ENCODE results near the gene PAPLN. TPM values are rescaled to one million over a fixed set of nuclear protein-coding genes. Genes with fewer than 3 reads are reported as not detected.

PAPLN gene
- total and polyA plus RNA-seq, 7 donors, result 0.26 to 0.79 (median 0.44) TPM

- intact Hi-C loops (cut with DNase I), result no loop called here
- H3K4me3 ChIP-seq, result no peak overlapping the region
- H3K9me3 ChIP-seq, result no peaks in the 10 kb centered on the region
- H3K27me3 ChIP-seq (ENCODE audit: insufficient read depth in 3 of 3, low read length in 2 of 3), result peaks cover 0 to 64% (median 23%) of the 10 kb centered on the region in 3 donors
- WGBS, 3 donors, result 68 to 78% (median 77%) methylated on average over 11 of the region's 11 CpGs
- ATAC-seq (no peak), DNase-seq (no peak)
- no peaks in the 10 kb centered on the region for H3K36me3 ChIP-seq (ENCODE audit: insufficient read depth in 1 of 2, low read depth in 1 of 2)
- H3K27ac ChIP-seq, result no peak overlapping the region
- TF ChIP-seq CTCF (IDR thresholded peaks at IDR 0.05), result no peak
- peaks cover 15% of the 10 kb centered on the region for H3K4me1 ChIP-seq
Measured at GRCh38 chr14:73236157-73236556, 1.1 kb upstream of the PAPLN start.

- Histone ChIP-seq H3K36me3 (ENCODE audit: insufficient read depth in 1 of 2, low read depth in 1 of 2) (no peaks in the 10 kb centered on the region), H3K27ac (no peak overlapping the region), H3K9me3 (no peaks in the 10 kb centered on the region), H3K27me3 (ENCODE audit: insufficient read depth in 3 of 3, low read length in 2 of 3) (peaks cover 0 to 68% (median 25%) of the 10 kb centered on the region in 3 donors), H3K4me3 (peak overlapping the region; percentile 63), H3K4me1 (peaks cover 15% of the 10 kb centered on the region)
- 62 to 74% (median 66%) methylated on average over 6 to 7 of the region's 7 CpGs for WGBS, 3 donors
- intact Hi-C loops (cut with DNase I), result no loop called here
- DNase-seq (no peak), ATAC-seq (no peak)
- TF ChIP-seq CTCF (IDR thresholded peaks at IDR 0.05), result no peak
Measured at GRCh38 chr14:73236752-73237218, 521 bp upstream of the PAPLN start.

GRCh38 chr14:73237786-73238423, 599 bp downstream of the PAPLN start:
- Histone ChIP-seq H3K4me1 (peaks cover 15% of the 10 kb centered on the region), H3K4me3 (peak overlapping the region; percentile 63), H3K36me3 (ENCODE audit: insufficient read depth in 1 of 2, low read depth in 1 of 2) (no peaks in the 10 kb centered on the region), H3K9me3 (no peaks in the 10 kb centered on the region), H3K27me3 (ENCODE audit: insufficient read depth in 3 of 3, low read length in 2 of 3) (peaks cover 0 to 67% (median 27%) of the 10 kb centered on the region in 3 donors), H3K27ac (no peak overlapping the region)
- WGBS, 3 donors, result 4% methylated on average over 22 to 73 of the region's 73 CpGs
- peak; percentile 26 to 38 (median 34) for ATAC-seq
- intact Hi-C loops (cut with DNase I), result no loop called here
- no peak for DNase-seq
- TF ChIP-seq CTCF (IDR thresholded peaks at IDR 0.05), result no peak

- H3K36me3 ChIP-seq (ENCODE audit: insufficient read depth in 1 of 2, low read depth in 1 of 2), result no peaks in the 10 kb centered on the region
- peaks cover 0 to 63% (median 29%) of the 10 kb centered on the region in 3 donors for H3K27me3 ChIP-seq (ENCODE audit: insufficient read depth in 3 of 3, low read length in 2 of 3)
- WGBS, 3 donors, result 46 to 57% (median 49%) methylated on average over 10 of the region's 10 CpGs
- H3K9me3 ChIP-seq, result no peaks in the 10 kb centered on the region
- intact Hi-C loops (cut with DNase I), result no loop called here
- H3K27ac ChIP-seq, result no peak overlapping the region
- no peak for DNase-seq
- TF ChIP-seq CTCF (IDR thresholded peaks at IDR 0.05), result no peak
- ATAC-seq, result peak; percentile 23 to 51 (median 36)
- peaks cover 15% of the 10 kb centered on the region for H3K4me1 ChIP-seq
- peak overlapping the region; percentile 63 for H3K4me3 ChIP-seq
Measured at GRCh38 chr14:73238424-73238852, 1.1 kb downstream of the PAPLN start.

Data from psoas muscle (tissue), 8 donors.